Peyer's patch (tissue), 4 donors: Measurements from ENCODE around the gene APLNR.

Source experiments
- POLR2A ChIP-seq, 2 donors: fragments of 450-650 bp; IDR thresholded peaks; one replicate each; pipeline ENCODE4 v1.5.1; 2017; ENCODE audit warnings: antibody characterized with exemption in 2 of 2, mild to moderate bottlenecking in 2 of 2, moderate library complexity in 2 of 2
- TF ChIP-seq, protein P1 (sequence below), 6 experiments: fragments of 450-650 bp in 4 of 6; fragments of 200-600 bp in 2 of 6; sonication (generic) in 1 of 6; IDR thresholded peaks; one replicate each; pipeline ENCODE4 v1.5.1; 2017 to 2019; ENCODE audit warnings: antibody characterized with exemption in 6 of 6, mild to moderate bottlenecking in 3 of 6, moderate library complexity in 1 of 6

DNA sequence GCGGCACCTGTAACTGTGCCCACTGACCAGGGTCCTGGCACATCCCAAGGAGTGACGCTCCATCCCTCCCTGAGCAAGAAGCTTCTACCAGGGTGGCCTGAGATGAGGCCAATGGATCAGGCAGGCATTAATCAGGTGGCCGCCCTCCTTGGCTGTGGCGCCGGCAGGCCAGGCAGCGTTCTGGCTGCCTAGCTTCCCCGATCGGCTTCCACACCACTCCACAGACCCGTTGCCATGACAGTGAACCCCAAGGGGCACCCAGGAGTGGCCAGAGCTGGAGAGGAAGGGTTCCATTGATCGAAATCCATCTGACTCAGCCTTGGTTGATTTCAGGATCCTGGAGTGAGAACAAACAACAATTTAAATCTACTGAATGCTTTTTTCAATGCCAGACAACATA is 34.8 kb downstream of the APLNR start:
- no peak for TF ChIP-seq POLR2A (IDR thresholded peaks at IDR 0.05)
- TF ChIP-seq, protein P1, sequence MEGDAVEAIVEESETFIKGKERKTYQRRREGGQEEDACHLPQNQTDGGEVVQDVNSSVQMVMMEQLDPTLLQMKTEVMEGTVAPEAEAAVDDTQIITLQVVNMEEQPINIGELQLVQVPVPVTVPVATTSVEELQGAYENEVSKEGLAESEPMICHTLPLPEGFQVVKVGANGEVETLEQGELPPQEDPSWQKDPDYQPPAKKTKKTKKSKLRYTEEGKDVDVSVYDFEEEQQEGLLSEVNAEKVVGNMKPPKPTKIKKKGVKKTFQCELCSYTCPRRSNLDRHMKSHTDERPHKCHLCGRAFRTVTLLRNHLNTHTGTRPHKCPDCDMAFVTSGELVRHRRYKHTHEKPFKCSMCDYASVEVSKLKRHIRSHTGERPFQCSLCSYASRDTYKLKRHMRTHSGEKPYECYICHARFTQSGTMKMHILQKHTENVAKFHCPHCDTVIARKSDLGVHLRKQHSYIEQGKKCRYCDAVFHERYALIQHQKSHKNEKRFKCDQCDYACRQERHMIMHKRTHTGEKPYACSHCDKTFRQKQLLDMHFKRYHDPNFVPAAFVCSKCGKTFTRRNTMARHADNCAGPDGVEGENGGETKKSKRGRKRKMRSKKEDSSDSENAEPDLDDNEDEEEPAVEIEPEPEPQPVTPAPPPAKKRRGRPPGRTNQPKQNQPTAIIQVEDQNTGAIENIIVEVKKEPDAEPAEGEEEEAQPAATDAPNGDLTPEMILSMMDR (IDR thresholded peaks at IDR 0.05), result no peak
